Motor neuron (in vitro differentiated cells): Measurements from ENCODE around the gene LDLRAD3. TPM values are rescaled to one million over a fixed set of nuclear protein-coding genes. Genes with fewer than 3 reads are reported as not detected.

Experiments used
- ATAC-seq, 8 experiments: fragments of 200-7000 bp; cut with Tn5 transposase; replicated peaks in 6 of 8; 2 replicates each; pipeline ENCODE4 v1.8.0; 2021; ENCODE audit warnings: mild to moderate bottlenecking in 8 of 8, moderate library complexity in 8 of 8
- H3K27ac ChIP-seq, 2 donors: fragments of 250-450 bp; sonication (Bioruptor Pico); 2 replicates each; pipeline ENCODE4 v1.9.0; 2021; ENCODE audit warnings: antibody characterized with exemption in 2 of 2, mild to moderate bottlenecking in 2 of 2, moderate library complexity in 1 of 2
- H3K4me1 ChIP-seq, 2 donors: fragments of 250-450 bp; sonication (Bioruptor Pico); replicated peaks in 1 of 2; 2 replicates each; pipeline ENCODE4 v1.6.1; 2021; ENCODE audit warnings: antibody characterized with exemption in 2 of 2, mild to moderate bottlenecking in 2 of 2, moderate library complexity in 1 of 2
- H3K4me3 ChIP-seq, 5 donors: fragments of 250-450 bp; sonication (Bioruptor Pico); 2 replicates each; pipeline ENCODE4 v1.9.0; 2021; ENCODE audit warnings: antibody characterized with exemption in 5 of 5, mild to moderate bottlenecking in 5 of 5, moderate library complexity in 4 of 5
- WGBS, 10 experiments: fragments of 450-650 bp; shearing (Covaris generic); methylation state at CpG; one replicate each; pipeline ENCODE4 v1.0.0; 2022; 5-methylcytosine and 5-hydroxymethylcytosine counted together
- in situ Hi-C, 9 experiments: fragments of 400-800 bp; cut with MboI; loops; one replicate each; pipeline ENCODE4 v1.15.0; 2021; ENCODE audit warnings: low sequenced_read_pairs in 9 of 9, low pct_unique_long_range_greater_than_20kb in 2 of 9; ENCODE audit not compliant: unreplicated experiment in 9 of 9
- total RNA-seq, 8 experiments: library from RNA; unstranded; fragments of 300-600 nt; gene quantifications; 2 replicates each; pipeline versions ENCODE4 v1.2.3 to v1.2.4, GENCODE V29; 2022

The LDLRAD3 gene
- total RNA-seq, 8 experiments from 2014 or later, result 6.8 to 37.0 (median 21.8) TPM

GRCh38 chr11:36155124-36155561, 211.3 kb downstream of the LDLRAD3 start:
- ATAC-seq, result peak in 5 of 8 experiments; percentile 77 to 93 (median 88)
- H3K4me3 ChIP-seq, result no peak overlapping the region
- peak overlapping the region; percentile 32 to 60 for H3K27ac ChIP-seq
- in situ Hi-C loops, result loop anchor here in 1 of 9 experiments (25.0 kb wide), 2 partner anchors 107 to 543 kb away; partner anchors contain the start of gene FJX1
- WGBS, 10 experiments, result 14 to 93% (median 69%) methylated on average over 1 to 8 of the region's 8 CpGs
- peaks cover 51 to 62% of the 10 kb centered on the region in 2 donors for H3K4me1 ChIP-seq

- in situ Hi-C loops, result loop anchor here in 1 of 9 experiments (25.0 kb wide), 2 partner anchors 107 to 543 kb away; partner anchors contain the start of gene FJX1
- WGBS, 10 experiments, result 69 to 100% (median 91%) methylated on average over 3 to 6 of the region's 6 CpGs; no CpG with 5 or more reads in 2 of the 10 experiments
- H3K4me1 ChIP-seq, result peaks cover 56 to 67% of the 10 kb centered on the region in 2 donors
- peak overlapping the region; percentile 32 to 60 for H3K27ac ChIP-seq
- peak in 1 of 8 experiments; percentile 20 for ATAC-seq
- H3K4me3 ChIP-seq, result no peak overlapping the region
These were observed 211.9 kb downstream of the LDLRAD3 start for GRCh38 chr11:36155770-36156160.

- peak overlapping the region; percentile 32 to 60 for H3K27ac ChIP-seq
- in situ Hi-C loops, result loop anchor here in 1 of 9 experiments (25.0 kb wide), 2 partner anchors 106 to 544 kb away; partner anchors contain the start of gene FJX1
- WGBS, 10 experiments, result 80 to 100% (median 100%) methylated on average over 1 to 3 of the region's 4 CpGs; no CpG with 5 or more reads in 3 of the 10 experiments
- no peak overlapping the region for H3K4me3 ChIP-seq
- peaks cover 56 to 63% of the 10 kb centered on the region in 2 donors for H3K4me1 ChIP-seq
- peak in 1 of 8 experiments; percentile 17 for ATAC-seq
These were observed 212.4 kb downstream of the LDLRAD3 start for GRCh38 chr11:36156161-36156816.

- peak overlapping the region; percentile 23 to 60 for H3K27ac ChIP-seq
- peaks cover 61 to 62% of the 10 kb centered on the region in 2 donors for H3K4me1 ChIP-seq
- in situ Hi-C loops, result loop anchor here in 1 of 9 experiments (25.0 kb wide), 2 partner anchors 105 to 545 kb away; partner anchors contain the start of gene FJX1
- ATAC-seq, result no peak
- no peak overlapping the region for H3K4me3 ChIP-seq
- 56 to 100% (median 90%) methylated on average over 1 to 5 of the region's 5 CpGs for WGBS, 10 experiments
These were observed 213.1 kb downstream of the LDLRAD3 start for GRCh38 chr11:36156817-36157519.

- no peak overlapping the region for H3K4me3 ChIP-seq
- peaks cover 67 to 71% of the 10 kb centered on the region in 2 donors for H3K4me1 ChIP-seq
- peak overlapping the region; percentile 47 to 75 for H3K27ac ChIP-seq
- peak in 3 of 8 experiments; percentile 18 to 36 (median 25) for ATAC-seq
- WGBS, 10 experiments, result 40 to 95% (median 65%) methylated on average over 1 to 10 of the region's 10 CpGs; no CpG with 5 or more reads in 1 of the 10 experiments
- in situ Hi-C loops, result loop anchor here in 1 of 9 experiments (25.0 kb wide), 2 partner anchors 102 to 548 kb away; partner anchors contain the start of gene FJX1
These were observed 216.2 kb downstream of the LDLRAD3 start for GRCh38 chr11:36160091-36160490.

GRCh38 chr11:36161572-36161971, 217.7 kb downstream of the LDLRAD3 start:
- Histone ChIP-seq H3K27ac (no peak overlapping the region), H3K4me1 (peaks cover 59 to 71% of the 10 kb centered on the region in 2 donors), H3K4me3 (no peak overlapping the region)
- WGBS, 10 experiments, result 80 to 100% (median 96%) methylated on average over 1 to 4 of the region's 5 CpGs; no CpG with 5 or more reads in 2 of the 10 experiments
- in situ Hi-C loops, result loop anchor here in 1 of 9 experiments (25.0 kb wide), 2 partner anchors 101 to 549 kb away; partner anchors contain the start of gene FJX1
- ATAC-seq, result no peak

- Histone ChIP-seq H3K4me1 (peaks cover 55 to 66% of the 10 kb centered on the region in 2 donors), H3K27ac (peak overlapping the region in 1 of 2 donors; percentile 37), H3K4me3 (no peak overlapping the region)
- in situ Hi-C loops, result loop anchor here in 1 of 9 experiments (25.0 kb wide), 2 partner anchors 100 to 550 kb away; partner anchors contain the start of gene FJX1
- peak; percentile 47 to 91 (median 84) for ATAC-seq
- 30 to 93% (median 72%) methylated on average over 3 to 9 of the region's 10 CpGs for WGBS, 10 experiments
These were observed 218.4 kb downstream of the LDLRAD3 start for GRCh38 chr11:36162006-36162882.

- WGBS, 10 experiments, result 0 to 100% (median 80%) methylated on average over 1 to 5 of the region's 5 CpGs; no CpG with 5 or more reads in 2 of the 10 experiments
- in situ Hi-C loops, result loop anchor here in 1 of 9 experiments (25.0 kb wide), 2 partner anchors 99 to 551 kb away; partner anchors contain the start of gene FJX1
- peaks cover 62 to 72% of the 10 kb centered on the region in 2 donors for H3K4me1 ChIP-seq
- H3K27ac ChIP-seq, result peak overlapping the region in 1 of 2 donors; percentile 37
- peak in 6 of 8 experiments; percentile 5 to 47 (median 14) for ATAC-seq
- H3K4me3 ChIP-seq, result no peak overlapping the region
These were observed 219.1 kb downstream of the LDLRAD3 start for GRCh38 chr11:36162883-36163434.

- H3K27ac ChIP-seq, result peak overlapping the region in 1 of 2 donors; percentile 52
- H3K4me1 ChIP-seq, result peaks cover 67 to 83% of the 10 kb centered on the region in 2 donors
- ATAC-seq, result no peak
These were observed 220.8 kb downstream of the LDLRAD3 start for GRCh38 chr11:36164506-36165250.

GRCh38 chr11:36165621-36166397, 221.9 kb downstream of the LDLRAD3 start:
- WGBS, 10 experiments, result 20 to 71% (median 68%) methylated on average over 1 to 2 of the region's 3 CpGs; no CpG with 5 or more reads in 6 of the 10 experiments
- in situ Hi-C loops, result loop anchor here in 1 of 9 experiments (25.0 kb wide), 2 partner anchors 96 to 554 kb away; partner anchors contain the start of gene FJX1
- ATAC-seq, result peak in 6 of 8 experiments; percentile 6 to 71 (median 44)
- peaks cover 57 to 73% of the 10 kb centered on the region in 2 donors for H3K4me1 ChIP-seq
- H3K4me3 ChIP-seq, result no peak overlapping the region
- no peak overlapping the region for H3K27ac ChIP-seq

More at GRCh38 chr11:36164506-36165250, 220.8 kb downstream of the LDLRAD3 start:
- H3K4me3 ChIP-seq, result no peak overlapping the region
- 83 to 100% (median 97%) methylated on average over 2 to 6 of the region's 6 CpGs for WGBS, 10 experiments
- in situ Hi-C loops, result loop anchor here in 1 of 9 experiments (25.0 kb wide), 2 partner anchors 98 to 552 kb away; partner anchors contain the start of gene FJX1
